Measurements from ENCODE around the gene ADH1C.

Gene ADH1C

GRCh38 chr4:99293357-99293756 lies 59.2 kb downstream of the ADH1C start:
- DNase-seq, result no peak

- DNase-seq, result no peak
Measured at GRCh38 chr4:99290848-99291786, 61.4 kb downstream of the ADH1C start, which contains the start of gene ADH1A. Gene ADH1A (minus strand): TSS chr4:99290985. CDS start chr4:99290914, 71 bp downstream.

Measured in activated CD4-positive, CD25-positive, alpha-beta regulatory T cell treated with anti-CD3 and anti-CD28 coated beads, Interleukin-2, amount 50 U/mL, for 72 hours (primary cell).